PC-9 (cell line): Measurements from ENCODE around the gene PTGER3. TPM values are rescaled to one million over a fixed set of nuclear protein-coding genes. Genes with fewer than 3 reads are reported as not detected.

ENCODE experiments used
- BruUV-seq: library from RNA; stranded (reverse); fragments of 400-500 nt; replicated peaks from 2 replicates; lab custom pipeline; 2021; lab: Mats Ljungman, UMichigan
- CTCF ChIA-PET: fragments of 300-600 bp; sonication (Branson Sonifier 250); formaldehyde crosslinking; loops from one replicate; lab custom pipeline; 2022; ENCODE audit warnings: antibody characterized with exemption; lab: Charles Lee
- POLR2A ChIA-PET: fragments of 300-600 bp; sonication (Branson Sonifier 250); formaldehyde crosslinking; loops from one replicate; lab custom pipeline; 2022; ENCODE audit warnings: antibody characterized with exemption; ENCODE audit not compliant: unreplicated experiment; lab: Charles Lee
- DNase-seq, 2 experiments: peaks; one replicate each; pipeline versions ENCODE4 v3.0.0 to v3.0.0-alpha.2; 2015 to 2022; ENCODE audit warnings: mixed read lengths in 1 of 2
- H2AFZ ChIP-seq: fragments of 200-600 bp; sonication (generic); 2 replicates; pipeline ENCODE4 v1.8.1; 2017; ENCODE audit warnings: antibody characterized with exemption
- H3F3A ChIP-seq: fragments of 200-600 bp; sonication (generic); 2 replicates; pipeline ENCODE4 v1.8.1; 2017; ENCODE audit warnings: antibody characterized with exemption, mild to moderate bottlenecking, low read depth; ENCODE audit not compliant: insufficient read depth
- H3K27ac ChIP-seq: fragments of 200-600 bp; sonication (generic); 2 replicates; pipeline ENCODE4 v1.6.1; 2016; ENCODE audit warnings: mixed run types
- H3K27me3 ChIP-seq: fragments of 200-600 bp; sonication (generic); 2 replicates; pipeline ENCODE4 v1.6.1; 2016; ENCODE audit warnings: low read depth, mixed run types; ENCODE audit not compliant: insufficient read depth
- H3K36me3 ChIP-seq: fragments of 200-600 bp; sonication (generic); 2 replicates; pipeline ENCODE4 v1.6.1; 2016; ENCODE audit warnings: low read depth, mixed run types
- H3K4me1 ChIP-seq: fragments of 200-600 bp; sonication (generic); replicated peaks from 2 replicates; pipeline ENCODE4 v1.6.1; 2016; ENCODE audit warnings: mixed run types; ENCODE audit not compliant: insufficient read depth
- H3K4me2 ChIP-seq: fragments of 200-600 bp; sonication (generic); 2 replicates; pipeline ENCODE4 v1.6.1; 2017; ENCODE audit warnings: mixed run types
- H3K4me3 ChIP-seq: fragments of 200-600 bp; sonication (generic); 2 replicates; pipeline ENCODE4 v1.6.1; 2016; ENCODE audit warnings: mixed run types
- H3K79me2 ChIP-seq: fragments of 200-600 bp; sonication (generic); 2 replicates; pipeline ENCODE4 v1.6.1; 2017; ENCODE audit warnings: low read depth, mixed run types
- H3K9me2 ChIP-seq: fragments of 200-600 bp; sonication (generic); 2 replicates; pipeline ENCODE4 v1.8.1; 2017; ENCODE audit warnings: mild to moderate bottlenecking; ENCODE audit not compliant: insufficient read depth
- H3K9me3 ChIP-seq: fragments of 200-600 bp; sonication (generic); 2 replicates; pipeline ENCODE4 v1.8.1; 2016; ENCODE audit warnings: low read depth; ENCODE audit not compliant: insufficient read depth
- H4K20me1 ChIP-seq: fragments of 200-600 bp; sonication (generic); 2 replicates; pipeline ENCODE4 v1.8.1; 2017; ENCODE audit not compliant: insufficient read depth
- CTCF ChIP-seq: fragments of 200-600 bp; sonication (generic); conservative IDR thresholded peaks from 2 replicates; pipeline ENCODE4 v1.6.1; 2017; ENCODE audit warnings: mixed run types, antibody characterized with exemption, mild to moderate bottlenecking, moderate library complexity
- EZH2 ChIP-seq: fragments of 200-600 bp; sonication (generic); IDR thresholded peaks from 2 replicates; pipeline ENCODE4 v1.8.0; 2017; ENCODE audit warnings: antibody characterized with exemption, low read depth
- intact Hi-C: fragments of 100-400 bp; cut with micrococcal nuclease; formaldehyde crosslinking; loops from one replicate; pipeline ENCODE4 v1.10.0; 2022; ENCODE audit not compliant: unreplicated experiment
- total RNA-seq: library from RNA; stranded (reverse); gene quantifications from 2 replicates; pipeline ENCODE4 v1.2.3, GENCODE V29; 2021

PTGER3 gene
- total RNA-seq, 1 experiment from 2014 or later, result 0.13 TPM

GRCh38 chr1:71001624-71002023 lies 46.0 kb downstream of the PTGER3 start:
- Histone ChIP-seq H3K36me3 (no peaks in the 10 kb centered on the region), H3K9me3 (no peaks in the 10 kb centered on the region), H3K79me2 (no peaks in the 10 kb centered on the region), H3K4me3 (no peak overlapping the region), H3K9me2 (no peaks in the 10 kb centered on the region), H2AFZ (0 out of 2 replicates have a peak overlapping the region, but pooled peaks have one; percentile 1), H3K4me2 (no peak overlapping the region), H4K20me1 (no peaks in the 10 kb centered on the region), H3K4me1 (no peaks in the 10 kb centered on the region), H3K27ac (no peak overlapping the region), H3K27me3 (no peaks in the 10 kb centered on the region), H3F3A (no peaks in the 10 kb centered on the region)
- ChIA-PET CTCF (no interaction called here), POLR2A (no interaction called here)
- no TSS peak for BruUV-seq
- DNase-seq, result no peak
- TF ChIP-seq CTCF (no peak), EZH2 (no peak)
- intact Hi-C loops, result no loop called here

- H3K9me3 ChIP-seq, result no peaks in the 10 kb centered on the region
- no peak overlapping the region for H3K4me3 ChIP-seq
- no peak overlapping the region for H3K27ac ChIP-seq
- no peaks in the 10 kb centered on the region for H3K4me1 ChIP-seq
- no peaks in the 10 kb centered on the region for H3K79me2 ChIP-seq
- intact Hi-C loops, result no loop called here
- no peak overlapping the region for H3K4me2 ChIP-seq
- no peak for DNase-seq
- no peaks in the 10 kb centered on the region for H4K20me1 ChIP-seq
- H3K36me3 ChIP-seq, result no peaks in the 10 kb centered on the region
- H2AFZ ChIP-seq, result no peak overlapping the region
- no peaks in the 10 kb centered on the region for H3F3A ChIP-seq
- no peaks in the 10 kb centered on the region for H3K27me3 ChIP-seq
- BruUV-seq, result no TSS peak
- CTCF ChIA-PET, result no interaction called here
- POLR2A ChIA-PET, result interaction anchor here (0.6 kb wide), 1 partner anchor 506 kb away, joined by 4 read pairs; no protein-coding TSS in a partner anchor
- TF ChIP-seq CTCF (no peak), EZH2 (no peak)
- H3K9me2 ChIP-seq, result no peaks in the 10 kb centered on the region
Observed at GRCh38 chr1:70997793-70998192, 49.8 kb downstream of the PTGER3 start.

- H3K9me3 ChIP-seq, result no peaks in the 10 kb centered on the region
- no peaks in the 10 kb centered on the region for H3K36me3 ChIP-seq
- H3K27me3 ChIP-seq, result no peaks in the 10 kb centered on the region
- DNase-seq, result no peak
- H3F3A ChIP-seq, result no peaks in the 10 kb centered on the region
- no peak overlapping the region for H3K4me2 ChIP-seq
- BruUV-seq, result no TSS peak
- H2AFZ ChIP-seq, result no peak overlapping the region
- H3K4me1 ChIP-seq, result no peaks in the 10 kb centered on the region
- no peaks in the 10 kb centered on the region for H3K9me2 ChIP-seq
- TF ChIP-seq EZH2 (no peak), CTCF (no peak)
- ChIA-PET POLR2A (no interaction called here), CTCF (no interaction called here)
- H3K27ac ChIP-seq, result no peak overlapping the region
- no peaks in the 10 kb centered on the region for H3K79me2 ChIP-seq
- intact Hi-C loops, result no loop called here
- H3K4me3 ChIP-seq, result no peak overlapping the region
- H4K20me1 ChIP-seq, result no peaks in the 10 kb centered on the region
Observed at GRCh38 chr1:70994753-70995268, 52.8 kb downstream of the PTGER3 start.
